DMS53 treated with DMSO at 0.1 percent for 48 hours (cell line): ENCODE data around the gene CCL3.
"Not testable (repeated sequence)": the region's sequence is repeated elsewhere in the genome, so short reads cannot be mapped to it uniquely, and the experiment has no call there.

ENCODE experiments used
- DNase-seq: peaks from one replicate; lab custom pipeline; 2025; ENCODE audit not compliant: unreplicated experiment; lab: John Stamatoyannopoulos, UW

The CCL3 gene

GRCh38 chr17:36117505-36118382 is 27.8 kb upstream of the CCL3 start:
- no peak for DNase-seq

- not testable (repeated sequence) for DNase-seq
Measured at GRCh38 chr17:36115649-36115977, 25.7 kb upstream of the CCL3 start.

DNA sequence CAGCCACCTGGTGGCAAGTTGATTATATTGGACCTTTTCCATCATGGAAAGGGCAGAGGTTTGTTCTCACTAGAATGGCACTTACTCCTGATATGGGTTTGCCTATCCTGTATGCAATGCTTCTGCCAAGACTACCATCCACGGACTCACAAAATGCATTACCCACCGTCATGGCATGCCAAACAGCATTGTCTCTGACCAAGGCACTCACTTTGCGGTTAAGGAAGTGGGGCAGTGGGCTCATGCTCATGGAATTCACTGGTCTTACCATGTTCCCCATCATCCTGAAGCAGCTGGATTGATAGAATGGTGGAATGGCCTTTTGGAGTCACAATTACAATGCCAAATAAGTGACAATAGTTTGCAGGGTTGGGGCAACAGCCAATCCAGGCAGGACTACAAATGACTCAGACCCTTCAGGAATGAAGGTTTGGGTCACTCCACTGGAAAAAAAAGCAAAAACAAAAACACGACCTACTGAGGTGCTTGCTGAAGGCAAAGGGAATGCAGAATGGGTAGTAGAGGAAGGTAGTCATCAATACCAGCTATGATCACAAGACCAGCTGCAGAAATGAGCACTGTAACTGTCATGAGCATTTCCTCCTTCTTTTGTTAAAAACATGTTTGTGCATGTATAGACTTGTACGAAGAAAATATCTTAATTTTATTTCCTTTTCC is 25.2 kb upstream of the CCL3 start:
- not testable (repeated sequence) for DNase-seq

- not testable (repeated sequence) for DNase-seq
Measured at GRCh38 chr17:36113131-36113530, 23.2 kb upstream of the CCL3 start.

DNA sequence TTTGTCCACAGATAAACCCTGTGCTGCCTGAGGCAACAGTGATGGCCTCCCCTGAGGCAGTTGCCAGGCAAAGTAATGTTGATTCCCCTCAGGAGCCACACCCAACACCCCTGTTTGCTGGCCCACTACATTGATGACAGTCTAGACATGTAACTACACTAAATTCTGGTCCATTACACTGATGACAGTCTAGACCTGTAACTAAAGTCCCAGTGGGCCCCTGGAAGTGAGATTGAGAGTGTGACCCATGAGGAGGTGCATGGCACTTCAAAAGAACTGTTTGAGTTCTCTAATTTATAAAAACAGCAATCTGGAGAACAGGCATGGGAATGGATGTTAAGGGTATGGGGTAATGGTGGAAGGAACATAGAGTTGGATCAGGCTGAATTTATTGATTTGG is 22.6 kb upstream of the CCL3 start:
- no peak for DNase-seq

- no peak for DNase-seq
Measured at GRCh38 chr17:36111068-36111490, 21.1 kb upstream of the CCL3 start.

DNA sequence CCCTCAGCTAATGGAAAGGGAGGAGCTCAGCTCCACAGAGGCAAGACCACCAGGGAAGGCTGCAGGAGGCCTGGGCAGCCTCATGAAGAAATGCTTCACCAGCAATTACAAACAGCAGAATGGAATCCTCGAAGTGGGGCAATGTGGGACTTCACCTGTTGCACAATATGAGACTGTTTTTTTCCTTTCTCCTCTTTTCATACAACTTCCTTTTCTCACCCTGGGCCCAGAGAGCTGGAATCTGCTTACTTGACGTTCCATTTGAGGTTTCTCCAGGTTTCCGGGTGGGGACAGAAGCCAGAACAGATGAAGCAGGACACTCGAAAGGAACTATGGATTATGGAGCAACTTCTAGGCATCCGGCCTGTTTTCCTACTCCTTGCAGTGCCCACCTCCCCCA is 18.3 kb upstream of the CCL3 start:
- not testable (repeated sequence) for DNase-seq

DNA sequence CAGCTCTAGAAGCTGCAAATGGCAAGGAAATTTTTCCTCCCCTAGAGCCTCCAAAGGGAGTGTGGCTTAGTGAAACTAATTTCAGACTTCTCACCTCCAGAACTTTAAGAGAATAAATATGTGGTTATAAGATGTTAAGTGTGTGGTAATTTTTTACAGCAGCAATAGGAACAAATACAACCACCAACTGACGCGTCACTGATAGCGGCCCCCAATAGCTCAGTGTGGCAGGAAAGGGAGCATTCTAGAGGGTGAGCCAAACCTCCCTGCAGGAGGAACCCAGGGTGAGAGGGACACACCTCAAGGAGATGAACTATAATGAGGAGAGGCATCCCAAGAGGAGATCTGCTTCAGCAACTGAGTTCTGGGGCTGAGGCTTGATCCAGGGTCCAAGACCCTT is 17.7 kb upstream of the CCL3 start:
- no peak for DNase-seq

- no peak for DNase-seq
Measured at GRCh38 chr17:36106493-36106835, 16.5 kb upstream of the CCL3 start.

- no peak for DNase-seq
Measured at GRCh38 chr17:36105781-36106492, 16.0 kb upstream of the CCL3 start.

GRCh38 chr17:36104701-36105181 is 14.8 kb upstream of the CCL3 start:
- DNase-seq, result no peak

GRCh38 chr17:36104246-36104645 is 14.3 kb upstream of the CCL3 start:
- not testable (repeated sequence) for DNase-seq

DNA sequence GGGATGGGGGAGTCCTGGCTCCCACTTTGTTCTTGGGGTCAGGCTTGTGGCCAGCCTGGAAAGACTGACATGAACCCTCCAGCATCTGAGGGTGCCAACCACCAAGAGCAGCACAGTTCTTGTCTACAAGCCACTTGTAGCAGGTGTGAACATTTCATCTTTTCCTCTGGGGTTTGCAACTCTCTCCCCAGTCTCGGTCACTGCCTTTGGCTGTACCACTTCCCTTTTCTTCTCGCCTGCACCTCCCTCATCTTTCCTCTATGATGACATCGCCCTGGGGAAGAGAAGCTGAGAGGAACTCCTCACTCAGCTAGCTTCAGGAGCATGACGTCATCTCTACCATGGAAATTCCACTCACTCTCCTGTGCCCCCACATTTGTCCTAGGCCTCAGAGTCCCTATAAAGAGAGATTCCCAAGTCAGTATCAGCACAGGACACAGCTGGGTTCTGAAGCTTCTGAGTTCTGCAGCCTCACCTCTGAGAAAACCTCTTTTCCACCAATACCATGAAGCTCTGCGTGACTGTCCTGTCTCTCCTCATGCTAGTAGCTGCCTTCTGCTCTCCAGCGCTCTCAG is 13.5 kb upstream of the CCL3 start, which contains the start of gene CCL4:
CCL4 (plus strand) TSS at position 427 of the 575 bp plus-strand sequence; CDS start at position 506, 79 bp downstream.
- DNase-seq, result not testable (repeated sequence)

GRCh38 chr17:36099004-36099403 is 9.1 kb upstream of the CCL3 start:
- not testable (repeated sequence) for DNase-seq

DNA sequence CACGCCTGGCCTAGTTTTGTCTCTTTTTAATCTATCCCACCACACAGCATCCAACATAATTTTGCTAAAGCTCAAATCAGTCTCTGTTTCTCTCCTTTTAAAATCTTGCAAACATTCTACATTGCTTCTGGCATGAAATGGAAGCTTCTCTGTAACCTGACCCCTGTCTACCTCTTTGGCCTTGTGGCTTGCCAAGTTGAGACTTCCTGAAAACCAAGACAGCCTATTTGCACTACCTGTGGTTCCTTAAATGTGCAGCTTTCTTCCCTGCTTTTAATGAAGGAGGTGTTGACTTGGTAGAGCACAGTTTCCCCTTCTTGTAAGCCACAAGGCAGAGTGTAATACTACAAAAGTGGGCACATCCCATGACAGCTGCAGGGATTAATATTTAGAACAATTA is 6.0 kb upstream of the CCL3 start:
- DNase-seq, result no peak

DNA sequence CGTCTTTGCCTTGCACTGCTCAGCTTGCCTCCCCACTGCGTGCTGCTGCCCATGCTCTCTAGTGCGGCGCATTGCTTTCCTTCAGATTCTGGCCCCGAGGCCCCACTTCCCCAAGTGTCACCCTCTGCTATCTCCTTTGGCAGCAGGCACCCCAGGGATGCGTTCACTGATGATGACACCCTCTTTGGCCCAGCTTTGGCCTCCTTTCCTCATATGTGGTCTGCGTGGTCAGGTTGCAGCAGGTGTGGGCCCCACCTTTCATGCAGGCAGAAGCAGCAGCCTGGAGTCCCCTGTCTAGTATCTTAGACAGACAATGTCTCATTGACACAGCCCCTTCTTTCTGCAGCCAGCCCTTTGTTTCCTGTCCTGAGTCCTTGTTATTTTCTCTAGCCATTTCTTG is 4.8 kb upstream of the CCL3 start:
- no peak for DNase-seq

- no peak for DNase-seq
Measured at GRCh38 chr17:36094232-36094631, 4.3 kb upstream of the CCL3 start.

DNA sequence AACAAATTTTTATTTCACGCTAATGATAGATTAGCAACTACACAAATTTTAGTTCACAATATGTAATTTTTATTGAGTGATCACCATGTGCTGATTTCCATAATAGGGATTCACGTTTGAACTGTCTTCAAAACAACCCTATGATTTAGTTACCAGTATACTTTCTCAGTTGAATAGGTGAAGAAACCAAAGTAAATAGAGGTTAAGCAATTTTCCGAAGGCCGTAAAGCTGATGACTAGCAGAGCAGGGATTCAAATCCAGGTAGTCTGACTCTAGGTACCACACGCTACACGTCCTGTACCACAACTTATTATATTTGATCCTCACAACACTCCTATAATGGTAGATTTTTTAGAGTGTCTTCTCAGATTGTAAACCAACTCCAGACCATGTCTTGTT is 2.8 kb upstream of the CCL3 start:
- DNase-seq, result not testable (repeated sequence)

- DNase-seq, result no peak
Measured at GRCh38 chr17:36092230-36092629, 2.3 kb upstream of the CCL3 start.

DNA sequence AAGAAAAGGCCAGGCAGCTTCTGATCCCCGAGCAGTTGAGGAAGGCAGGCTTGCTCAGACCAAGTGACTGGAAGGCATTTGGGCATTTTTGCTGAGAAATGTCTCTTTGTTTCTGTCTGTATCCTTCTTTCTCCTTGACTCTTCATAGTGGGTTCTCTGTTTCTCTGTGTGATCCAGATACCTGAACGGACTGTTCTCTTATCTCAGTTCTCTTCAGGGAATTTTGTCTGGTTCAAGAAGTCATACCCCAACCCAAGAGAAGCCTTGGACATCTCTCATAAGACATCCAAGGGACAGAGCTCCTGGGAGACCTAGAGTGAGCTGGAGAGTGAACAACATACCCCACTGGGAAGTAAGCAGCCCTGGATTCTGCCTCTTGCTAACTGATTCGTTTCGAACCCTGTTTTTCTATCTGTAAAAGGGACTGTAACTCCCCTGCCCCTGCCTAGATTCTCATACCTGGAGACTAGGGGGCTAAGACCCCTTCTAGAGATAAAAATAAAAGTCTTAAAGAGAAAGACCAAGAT is 541 bp downstream of the CCL3 start:
- no peak for DNase-seq
